ENCODE data around the gene CCDC28B. TPM values are rescaled to one million over a fixed set of nuclear protein-coding genes. Genes with fewer than 3 reads are reported as not detected.
A peak's percentile ranks its signal among the peaks of the same experiment; 100 is the strongest.

Gene CCDC28B
- total and polyA plus RNA-seq, 2 of the 13 experiments (the other 11 are each of a cell fraction or from before 2014, with no cell fraction given), result 2.6 to 3.5 TPM

- no peak for TF ChIP-seq SRF (IDR thresholded peaks at IDR 0.05; ENCODE audit: low read depth, low read length)
- TF ChIP-seq SMAD9 (CRISPR knock-in tag; IDR thresholded peaks at IDR 0.05), result no peak
- TF ChIP-seq MAFF (IDR thresholded peaks at IDR 0.05; ENCODE audit: low read depth, low read length), result no peak
- no peak for TF ChIP-seq ZNF562 (CRISPR knock-in tag; IDR thresholded peaks at IDR 0.05; ENCODE audit: borderline replicate concordance)
- no peak for TF ChIP-seq SP1 (IDR thresholded peaks at IDR 0.05)
- no peak for TF ChIP-seq SP1 (CRISPR knock-in tag; IDR thresholded peaks at IDR 0.05)
- TF ChIP-seq IKZF5 (CRISPR knock-in tag; IDR thresholded peaks at IDR 0.05), result peak; percentile 84
- TF ChIP-seq ZNF225 (CRISPR knock-in tag; IDR thresholded peaks at IDR 0.05), result peak; percentile 57; the same call in 1 of the 2 replicates
- no peak for TF ChIP-seq KLF15 (CRISPR knock-in tag; IDR thresholded peaks at IDR 0.05; ENCODE audit: borderline replicate concordance)
- TF ChIP-seq EP300 (IDR thresholded peaks at IDR 0.05; ENCODE audit: low read depth in 2 of 2, low read length in 2 of 2), result peak; percentile 49 to 82; a peak in 3 of 4 replicates
- peak; percentile 71; the same call in 1 of the 2 replicates for TF ChIP-seq EP300 (CRISPR knock-in tag; IDR thresholded peaks at IDR 0.05; ENCODE audit: borderline replicate concordance)
- TF ChIP-seq BATF2 (CRISPR knock-in tag; IDR thresholded peaks at IDR 0.05), result no peak
- peak; percentile 68; the same call in 1 of the 2 replicates for TF ChIP-seq TBX2 (CRISPR knock-in tag; IDR thresholded peaks at IDR 0.05; ENCODE audit: borderline replicate concordance)
- peak; percentile 62; the same call in 1 of the 2 replicates for TF ChIP-seq ZNF44 (CRISPR knock-in tag; IDR thresholded peaks at IDR 0.05)
- TF ChIP-seq STAG1 (CRISPR knock-in tag; IDR thresholded peaks at IDR 0.05), result 0 out of 2 replicates have a peak, but pooled peaks have one; percentile 4
- peak; percentile 74 for TF ChIP-seq POLR2AphosphoS5 (IDR thresholded peaks at IDR 0.05; ENCODE audit: low read depth, low read length)
- no peak for TF ChIP-seq ZNF24 (IDR thresholded peaks at IDR 0.05)
- TF ChIP-seq ZSCAN25 (CRISPR knock-in tag; IDR thresholded peaks at IDR 0.05), result peak; percentile 62; the same call in 1 of the 2 replicates
- peak; percentile 62 for TF ChIP-seq ZNF781 (CRISPR knock-in tag; IDR thresholded peaks at IDR 0.05; ENCODE audit: borderline replicate concordance, not compliant biosample characterization)
- TF ChIP-seq SMAD3 (CRISPR knock-in tag; IDR thresholded peaks at IDR 0.05), result no peak
- TF ChIP-seq ZEB1 (IDR thresholded peaks at IDR 0.05; ENCODE audit: insufficient replicate concordance, low read depth), result peak; percentile 78
- TF ChIP-seq CSRNP2 (CRISPR knock-in tag; conservative IDR thresholded peaks at IDR 0.05; ENCODE audit: low read depth), result no peak
- no peak for TF ChIP-seq ZNF441 (CRISPR knock-in tag; IDR thresholded peaks at IDR 0.05; ENCODE audit: borderline replicate concordance)
- no peak for TF ChIP-seq CEBPG (CRISPR knock-in tag; IDR thresholded peaks at IDR 0.05)
- TF ChIP-seq CBX5 (CRISPR knock-in tag; IDR thresholded peaks at IDR 0.05; ENCODE audit: borderline replicate concordance), result peak; percentile 40; the same call in 1 of the 2 replicates
- peak; percentile 86 for TF ChIP-seq ZNF746 (CRISPR knock-in tag; IDR thresholded peaks at IDR 0.05)
- TF ChIP-seq MYC (CRISPR knock-in tag; IDR thresholded peaks at IDR 0.05; ENCODE audit: borderline replicate concordance), result peak; percentile 86; the same call in 1 of the 2 replicates
- TF ChIP-seq KDM5A (IDR thresholded peaks at IDR 0.05; ENCODE audit: borderline replicate concordance, low read length), result peak; percentile 23; the same call in 1 of the 2 replicates
- peak; percentile 89 for TF ChIP-seq ZMYM3 (CRISPR knock-in tag; IDR thresholded peaks at IDR 0.05)
- TF ChIP-seq POLR2A (IDR thresholded peaks at IDR 0.05; ENCODE audit: insufficient read depth in 1 of 2, low read depth in 2 of 2, low read length in 2 of 2), result peak; percentile 50 to 60; a peak in 2 of 4 replicates
Measured at GRCh38 chr1:32249831-32250525, 49.6 kb downstream of the CCDC28B start (continued).
